ENCODE results near the gene SELENOV. TPM values are rescaled to one million over a fixed set of nuclear protein-coding genes. Genes with fewer than 3 reads are reported as not detected.

SELENOV gene
- not detected in 2 replicates for total RNA-seq

GRCh38 chr19:39514840-39515550, at the start of gene SELENOV:
SELENOV (plus strand) TSS chr19:39515139; CDS start chr19:39515213, 74 bp downstream.

GRCh38 chr19:39480337-39481228, 34.4 kb upstream of the SELENOV start, which contains the start of gene TIMM50:
TIMM50 (plus strand) TSS chr19:39480838; CDS start chr19:39480854, 16 bp downstream.

GRCh38 chr19:39498798-39499642, 15.9 kb upstream of the SELENOV start, which contains the start of gene DLL3:
DLL3 (plus strand) TSS chr19:39498947; CDS start chr19:39498975, 28 bp downstream.

GRCh38 chr19:39532233-39533002, 17.5 kb downstream of the SELENOV start, which contains the start of gene EID2B:
EID2B (minus strand) TSS chr19:39532852; CDS start chr19:39532802, 50 bp downstream.

GRCh38 chr19:39539518-39540332, 24.8 kb downstream of the SELENOV start, which contains the start of gene EID2:
EID2 (minus strand) TSS chr19:39540161; CDS start chr19:39540079, 82 bp downstream.

Other genes starting within 250 kb of the SELENOV start
- not detected in 2 replicates for gene IFNL2, start 246.7 kb upstream of the SELENOV start, total RNA-seq
- not detected in 2 replicates for gene IFNL1, start 218.7 kb upstream of the SELENOV start, total RNA-seq
- 0.27 and 0.43 TPM in 2 replicates for gene LRFN1, start 194.3 kb upstream of the SELENOV start, total RNA-seq
- gene GMFG, start 179.1 kb upstream of the SELENOV start, total RNA-seq = 23.1 and 41.3 TPM in 2 replicates
- gene SAMD4B, start 172.7 kb upstream of the SELENOV start, total RNA-seq = 36.8 and 59.8 TPM in 2 replicates
- gene PAF1, start 124.0 kb upstream of the SELENOV start, total RNA-seq = 28.9 and 33.6 TPM in 2 replicates
- 17.4 and 19.6 TPM in 2 replicates for gene MED29, start 123.8 kb upstream of the SELENOV start, total RNA-seq
- gene ZFP36, start 108.3 kb upstream of the SELENOV start, total RNA-seq = 2.5 and 3.2 TPM in 2 replicates
- gene PLEKHG2, start 102.5 kb upstream of the SELENOV start, total RNA-seq = 20.9 and 27.1 TPM in 2 replicates
- gene RPS16, start 79.2 kb upstream of the SELENOV start, total RNA-seq = 132 and 183 TPM in 2 replicates
- 91.4 and 117 TPM in 2 replicates for gene SUPT5H, start 69.6 kb upstream of the SELENOV start, total RNA-seq
- gene TIMM50, start 34.3 kb upstream of the SELENOV start, total RNA-seq = 69.2 and 79.4 TPM in 2 replicates
- gene DLL3, start 16.2 kb upstream of the SELENOV start, total RNA-seq = 0.43 and 0.66 TPM in 2 replicates
- gene EID2B, start 17.7 kb downstream of the SELENOV start, total RNA-seq = 3.2 and 4.4 TPM in 2 replicates
- gene EID2, start 25.0 kb downstream of the SELENOV start, total RNA-seq = 10.8 and 13.1 TPM in 2 replicates
- not detected in 2 replicates for gene LGALS13, start 87.4 kb downstream of the SELENOV start, total RNA-seq
- gene LGALS16, start 140.8 kb downstream of the SELENOV start, total RNA-seq = not detected in 2 replicates
- not detected in 2 replicates for gene LGALS14, start 189.3 kb downstream of the SELENOV start, total RNA-seq
- gene CLC, start 222.9 kb downstream of the SELENOV start, total RNA-seq = not detected in 2 replicates